ENCODE measurements around the gene VPS51. TPM values are rescaled to one million over a fixed set of nuclear protein-coding genes. Genes with fewer than 3 reads are reported as not detected.

VPS51 gene
- total and polyA plus RNA-seq, 2 of the 4 experiments (the other 2 are of a cell fraction), result 56.3 to 113 TPM

- no peak overlapping the region for H3K14ac ChIP-seq (replicated peaks; ENCODE audit: low read depth, low read length)
- in situ Hi-C loops (cut with MboI; ENCODE audit: low sequenced_read_pairs), result no loop called here
- no peak overlapping the region for H4K8ac ChIP-seq (ENCODE audit: low read depth in 2 of 2, low read length in 2 of 2)
- H3K23ac ChIP-seq (ENCODE audit: low read depth, low read length), result no peak overlapping the region
- intact Hi-C loops (cut with micrococcal nuclease), result no loop called here
- ATAC-seq (ENCODE audit: low read depth) (no peak), DNase-seq (no peak)
- no peak overlapping the region for H2AFZ ChIP-seq (replicated peaks; ENCODE audit: low read length, poor library complexity)
- H4K5ac ChIP-seq (ENCODE audit: low read depth, low read length), result no peak overlapping the region
- H3K56ac ChIP-seq (ENCODE audit: extremely low read depth, insufficient read depth, low read length), result no peak overlapping the region
- CTCF ChIA-PET, result no interaction called here
- no peaks in the 10 kb centered on the region for H3K9me1 ChIP-seq (ENCODE audit: insufficient read depth, low read length)
- no peak overlapping the region for H2BK20ac ChIP-seq (ENCODE audit: low read depth, low read length)
- TF ChIP-seq, protein P1, sequence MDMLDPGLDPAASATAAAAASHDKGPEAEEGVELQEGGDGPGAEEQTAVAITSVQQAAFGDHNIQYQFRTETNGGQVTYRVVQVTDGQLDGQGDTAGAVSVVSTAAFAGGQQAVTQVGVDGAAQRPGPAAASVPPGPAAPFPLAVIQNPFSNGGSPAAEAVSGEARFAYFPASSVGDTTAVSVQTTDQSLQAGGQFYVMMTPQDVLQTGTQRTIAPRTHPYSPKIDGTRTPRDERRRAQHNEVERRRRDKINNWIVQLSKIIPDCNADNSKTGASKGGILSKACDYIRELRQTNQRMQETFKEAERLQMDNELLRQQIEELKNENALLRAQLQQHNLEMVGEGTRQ (IDR thresholded peaks at IDR 0.05; ENCODE audit: low read depth, low read length), result no peak
- TF ChIP-seq POLR2A (IDR thresholded peaks at IDR 0.05; ENCODE audit: low read depth, low read length), result no peak
- no peak for TF ChIP-seq MAZ (IDR thresholded peaks at IDR 0.05; ENCODE audit: borderline replicate concordance, low read depth, low read length)
- no peak for TF ChIP-seq RFX5 (IDR thresholded peaks at IDR 0.05; ENCODE audit: low read depth, low read length)
- TF ChIP-seq CHD1 (IDR thresholded peaks at IDR 0.05; ENCODE audit: low read depth, low read length), result no peak
- no peak for TF ChIP-seq MXI1 (IDR thresholded peaks at IDR 0.05; ENCODE audit: borderline replicate concordance, low read depth, low read length)
- TF ChIP-seq BHLHE40 (IDR thresholded peaks at IDR 0.05; ENCODE audit: low read depth, low read length), result no peak
- peaks cover 35% of the 10 kb centered on the region for H3K36me3 ChIP-seq (ENCODE audit: control insufficient read depth, insufficient read depth, low read length)
- no peak overlapping the region for H4K91ac ChIP-seq (ENCODE audit: insufficient read depth, low read depth, low read length)
- no peaks in the 10 kb centered on the region; the same call in 1 of the 2 replicates for H4K20me1 ChIP-seq (ENCODE audit: insufficient read depth, low read length)
- H2BK120ac ChIP-seq (ENCODE audit: low read depth, low read length), result no peak overlapping the region
- H2AK5ac ChIP-seq (ENCODE audit: low read depth, low read length), result no peak overlapping the region
- no TSS peak for BruUV-seq (replicated peaks)
- POLR2A ChIA-PET (ENCODE audit: unreplicated experiment), result no interaction called here
- H3K9me3 ChIP-seq (ENCODE audit: control insufficient read depth, insufficient read depth, low read length), result no peaks in the 10 kb centered on the region
- H3K4ac ChIP-seq (ENCODE audit: low read depth, low read length), result no peak overlapping the region
- no peak overlapping the region for H3K9ac ChIP-seq (ENCODE audit: low read depth, low read length)
- no peak overlapping the region for H3K4me2 ChIP-seq (ENCODE audit: low read depth, low read length)
- no peak overlapping the region for H3K18ac ChIP-seq (ENCODE audit: low read depth, low read length)
- WGBS, 2 experiments (ENCODE audit: extremely low coverage in 2 of 2, insufficient read length in 1 of 2), result no CpG with 5 or more reads among the region's 15 CpGs
- H3K27me3 ChIP-seq (ENCODE audit: control insufficient read depth, insufficient read depth, low read length), result no peaks in the 10 kb centered on the region
- no peak overlapping the region for H2BK15ac ChIP-seq (ENCODE audit: low read depth, low read length)
- no peak overlapping the region for H3K4me3 ChIP-seq (ENCODE audit: insufficient read depth, low read depth, low read length)
- peaks cover 25 to 31% of the 10 kb centered on the region in 2 experiments for H3K79me1 ChIP-seq (ENCODE audit: low read depth in 1 of 2, low read length in 2 of 2)
- dilution Hi-C loops (cut with HindIII; ENCODE audit: low sequenced_read_pairs, unreplicated experiment), result no loop called here
- H2AK9ac ChIP-seq (replicated peaks; ENCODE audit: low read depth, low read length, poor library complexity), result no peak overlapping the region
- H3K27ac ChIP-seq (ENCODE audit: insufficient read depth, low read length), result no peak overlapping the region
- H3K4me1 ChIP-seq (ENCODE audit: control insufficient read depth, insufficient read depth, low read length), result peaks cover 4% of the 10 kb centered on the region; the same call in 1 of the 2 replicates
- H2BK5ac ChIP-seq (ENCODE audit: low read depth, low read length, poor library complexity, severe bottlenecking), result no peak overlapping the region
Measured at GRCh38 chr11:65087827-65088226, 8.2 kb upstream of the VPS51 start.

All from IMR-90 (cell line).